IPS DF 6.9 (cell line): Measurements from ENCODE around the gene FEZF2.

ENCODE experiments used
- DNase-seq: peaks from one replicate; pipeline ENCODE4 v3.0.0-alpha.2; 2013; ENCODE audit warnings: low read depth, low spot score
- H3K27ac ChIP-seq: one replicate; pipeline ENCODE4 v1.5.1; 2013; ENCODE audit warnings: low read length, control low read depth
- H3K27me3 ChIP-seq: 2 replicates; pipeline ENCODE4 v1.6.1; 2013; ENCODE audit warnings: mild to moderate bottlenecking, low read length; ENCODE audit not compliant: control insufficient read depth, insufficient read depth
- H3K36me3 ChIP-seq: 2 replicates; pipeline ENCODE4 v1.6.1; 2013; ENCODE audit warnings: low read length; ENCODE audit not compliant: control insufficient read depth, insufficient read depth
- H3K4me1 ChIP-seq: 2 replicates; pipeline ENCODE4 v1.6.1; 2013; ENCODE audit warnings: low read length; ENCODE audit not compliant: control insufficient read depth, insufficient read depth
- H3K4me3 ChIP-seq: 2 replicates; pipeline ENCODE4 v1.5.1; 2013; ENCODE audit warnings: mild to moderate bottlenecking, low read length
- H3K9me3 ChIP-seq: 2 replicates; pipeline ENCODE4 v1.6.1; 2013; ENCODE audit warnings: low read length, inconsistent platforms; ENCODE audit not compliant: control insufficient read depth, insufficient read depth
- WGBS: extraction: QIAGEN DNeasy Blood & Tissue Kit; methylation state at CpG from one replicate; pipeline ENCODE4 v1.1.7; 2013; ENCODE audit warnings: mixed read lengths, missing lambda C conversion rate; ENCODE audit not compliant: insufficient read length, insufficient coverage; 5-methylcytosine and 5-hydroxymethylcytosine counted together

Gene FEZF2

DNA sequence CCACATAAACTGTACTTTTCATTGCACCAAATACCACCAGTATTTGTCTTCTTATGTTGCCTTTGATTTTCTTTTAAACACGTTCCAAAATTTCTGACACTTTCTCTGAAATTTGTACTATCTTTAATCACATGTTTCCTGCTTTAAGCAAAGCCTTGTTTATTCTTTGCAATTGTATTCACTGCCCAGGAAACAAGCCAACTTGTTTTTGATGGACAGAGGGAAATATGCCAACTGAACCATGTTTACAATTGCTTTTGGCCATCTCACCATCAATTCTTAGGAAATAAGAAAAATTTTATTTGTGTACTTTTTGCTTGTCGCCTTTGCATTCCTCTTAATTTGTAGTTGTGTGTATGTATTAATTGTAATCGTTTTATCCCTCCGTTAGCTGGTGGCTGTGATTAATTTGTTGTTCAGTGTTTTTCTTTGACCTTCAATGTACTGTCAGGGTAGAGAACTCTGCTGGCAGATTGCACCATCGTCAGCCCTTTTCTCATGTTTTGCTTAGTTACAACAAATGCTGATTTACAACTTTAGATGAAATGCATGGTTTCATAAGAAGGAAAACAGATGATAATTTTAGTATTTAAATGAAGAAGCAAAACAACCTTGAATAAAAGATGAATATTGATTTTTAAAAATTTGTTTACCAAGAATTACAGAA lies 19.4 kb upstream of the FEZF2 start:
- no CpG with 5 or more reads among the region's 5 CpGs for WGBS
- Histone ChIP-seq H3K36me3 (no peaks in the 10 kb centered on the region), H3K27me3 (no peaks in the 10 kb centered on the region; the same call in 1 of the 2 replicates), H3K27ac (no peak overlapping the region), H3K4me1 (no peaks in the 10 kb centered on the region), H3K9me3 (no peaks in the 10 kb centered on the region), H3K4me3 (no peak overlapping the region)
- DNase-seq = no peak

DNA sequence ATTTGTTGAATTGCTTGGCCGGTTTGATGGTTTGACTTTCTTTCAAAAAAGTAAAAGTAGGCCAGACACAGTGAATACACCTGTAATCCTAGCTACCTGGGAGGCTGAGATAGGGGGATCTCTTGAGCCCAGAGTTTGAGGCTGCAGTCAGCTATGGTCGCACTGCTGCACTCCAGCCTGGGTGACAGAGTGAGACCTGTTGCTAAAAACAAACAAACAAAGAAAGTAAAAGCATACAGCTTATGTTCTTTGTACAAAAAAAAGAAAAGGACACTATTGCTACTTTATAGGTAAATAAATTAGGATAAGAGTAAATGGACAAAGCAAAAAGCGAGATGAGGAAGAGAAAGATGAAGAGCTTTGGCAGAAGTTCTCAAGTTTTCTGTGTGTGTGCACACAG lies 13.9 kb upstream of the FEZF2 start:
- H3K4me3 ChIP-seq = no peak overlapping the region
- no peak for DNase-seq
- no peaks in the 10 kb centered on the region for H3K36me3 ChIP-seq
- H3K4me1 ChIP-seq = no peaks in the 10 kb centered on the region
- no peaks in the 10 kb centered on the region for H3K9me3 ChIP-seq
- no peak overlapping the region for H3K27ac ChIP-seq
- no peaks in the 10 kb centered on the region for H3K27me3 ChIP-seq
- WGBS = no CpG with 5 or more reads among the region's 3 CpGs

DNA sequence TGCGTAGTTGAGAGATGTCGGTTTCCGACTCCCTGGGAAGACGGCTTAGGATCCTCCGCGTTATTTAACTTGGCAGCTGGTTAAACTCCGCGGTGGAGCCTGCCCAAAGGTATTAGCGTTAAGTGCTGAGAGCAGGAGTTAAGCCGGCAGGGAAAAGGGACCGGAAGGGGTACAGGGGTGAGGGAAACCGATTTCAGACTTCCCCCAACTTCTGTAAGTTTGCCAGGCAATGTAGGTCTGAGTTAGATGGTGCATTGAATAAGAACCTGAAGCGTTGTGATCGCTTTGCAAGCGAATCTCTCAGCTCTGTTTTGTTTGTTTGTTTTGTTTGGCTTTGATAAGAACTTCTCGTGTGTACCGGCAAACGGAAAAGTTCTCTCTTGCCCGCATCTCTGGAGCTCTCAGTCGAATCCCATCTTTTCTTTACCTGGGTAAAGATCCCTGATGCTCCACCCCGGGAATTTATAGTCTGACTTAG lies 6.0 kb upstream of the FEZF2 start:
- DNase-seq = no peak
- Histone ChIP-seq H3K27me3 (peaks cover 77% of the 10 kb centered on the region), H3K27ac (no peak overlapping the region), H3K4me1 (peaks cover 4% of the 10 kb centered on the region; the same call in 1 of the 2 replicates), H3K9me3 (no peaks in the 10 kb centered on the region), H3K4me3 (no peak overlapping the region), H3K36me3 (no peaks in the 10 kb centered on the region)
- no CpG with 5 or more reads among the region's 21 CpGs for WGBS

DNA sequence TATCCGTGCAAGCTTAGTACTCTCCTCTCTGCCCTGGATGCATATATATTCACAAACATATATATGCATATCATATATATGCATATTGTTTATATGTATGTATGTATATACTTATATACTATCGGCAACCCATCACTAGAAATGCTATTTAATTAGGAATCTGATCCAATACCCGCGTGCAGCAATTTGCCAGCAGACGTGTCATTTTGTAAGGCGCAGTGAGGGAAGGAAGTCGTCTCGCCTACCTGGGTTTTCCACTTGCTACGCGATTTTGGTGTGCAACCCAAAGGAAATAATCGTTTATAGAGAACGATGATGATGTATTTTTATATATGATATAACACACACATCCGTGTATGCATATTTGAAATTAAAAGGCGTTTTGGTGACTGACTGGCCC lies 5.6 kb upstream of the FEZF2 start:
- Histone ChIP-seq H3K9me3 (no peaks in the 10 kb centered on the region), H3K4me3 (no peak overlapping the region), H3K27me3 (peaks cover 81% of the 10 kb centered on the region), H3K4me1 (peaks cover 4% of the 10 kb centered on the region; the same call in 1 of the 2 replicates), H3K36me3 (no peaks in the 10 kb centered on the region), H3K27ac (no peak overlapping the region)
- WGBS = no CpG with 5 or more reads among the region's 14 CpGs
- no peak for DNase-seq

DNA sequence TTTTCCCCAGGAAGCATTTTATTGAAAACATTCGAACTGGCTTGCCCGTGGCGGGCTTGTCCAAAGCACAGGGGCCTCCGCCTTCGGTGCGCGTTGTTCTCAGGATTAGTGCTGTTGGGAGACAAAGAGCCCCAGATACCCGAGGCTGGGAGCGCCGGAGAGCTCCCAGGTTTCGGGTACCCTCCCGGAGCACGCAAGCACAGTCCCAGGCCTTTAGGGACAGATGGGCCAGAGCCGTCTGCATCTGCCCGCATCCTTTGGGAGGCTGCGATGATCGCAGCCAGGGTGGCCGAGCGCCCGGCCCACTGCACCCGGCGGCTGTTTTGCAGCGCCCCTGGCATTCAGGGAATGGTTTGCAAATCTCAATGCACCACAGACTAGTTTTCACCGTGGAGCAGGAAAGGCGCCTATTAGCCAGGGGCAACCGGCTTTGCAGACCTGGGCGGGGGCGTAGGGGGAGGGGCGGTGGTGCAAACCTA lies 5.0 kb upstream of the FEZF2 start:
- Histone ChIP-seq H3K9me3 (no peaks in the 10 kb centered on the region), H3K4me1 (peaks cover 4% of the 10 kb centered on the region; the same call in 1 of the 2 replicates), H3K27me3 (peaks cover 87% of the 10 kb centered on the region), H3K27ac (no peak overlapping the region), H3K36me3 (no peaks in the 10 kb centered on the region), H3K4me3 (peak overlapping the region; percentile 14; the same call in 1 of the 2 replicates)
- WGBS = no CpG with 5 or more reads among the region's 29 CpGs
- no peak for DNase-seq

DNA sequence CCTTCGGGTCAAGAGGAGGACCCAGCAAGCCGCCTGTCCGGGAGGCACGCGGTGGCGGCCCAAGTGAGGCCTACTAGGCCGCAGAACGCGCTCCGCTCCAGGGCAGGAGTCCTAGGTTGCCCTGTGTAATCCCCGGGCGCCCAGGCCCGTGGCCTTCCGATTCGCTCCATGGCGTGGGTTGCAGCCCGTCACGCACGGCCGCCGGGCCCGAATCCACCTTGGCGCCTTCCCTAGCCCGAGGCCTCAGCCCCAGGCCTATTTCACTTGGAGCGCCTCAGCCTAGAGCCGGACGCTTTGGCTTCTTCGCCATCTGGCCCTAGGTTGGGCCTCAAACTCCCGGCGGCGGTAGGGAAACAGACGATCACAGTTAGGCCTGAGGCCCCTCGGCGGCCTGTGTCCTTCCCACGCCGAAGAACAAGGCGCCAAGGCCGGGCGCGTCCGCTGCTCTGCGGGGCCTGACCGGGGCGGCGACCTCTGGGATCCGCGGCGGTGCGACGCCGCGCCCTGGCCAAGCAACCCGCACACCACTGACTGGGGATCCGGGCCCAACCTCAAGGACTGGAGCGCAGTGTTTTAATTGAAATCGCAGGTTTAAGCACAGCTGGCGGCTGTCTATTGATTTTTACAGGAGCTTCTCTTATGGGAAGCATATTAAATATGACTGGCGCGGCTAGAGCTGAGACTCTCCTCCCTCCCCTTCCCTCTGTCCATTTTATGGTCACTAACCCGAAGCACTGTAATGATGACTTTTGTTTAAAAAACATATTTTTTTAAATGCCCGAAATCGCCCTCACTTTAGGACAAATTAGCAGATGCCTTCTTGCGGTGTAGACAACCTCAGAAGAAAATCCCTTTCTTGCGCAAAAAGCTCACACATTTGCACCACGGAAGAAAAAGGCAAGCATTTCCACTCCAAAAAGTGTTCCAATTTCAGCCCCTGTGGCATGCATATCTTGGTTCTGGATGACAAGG lies 3.8 kb upstream of the FEZF2 start:
- peaks cover 6% of the 10 kb centered on the region; the same call in 1 of the 2 replicates for H3K4me1 ChIP-seq
- H3K27ac ChIP-seq = no peak overlapping the region
- H3K9me3 ChIP-seq = no peaks in the 10 kb centered on the region
- H3K4me3 ChIP-seq = no peak overlapping the region
- no peak for DNase-seq
- no CpG with 5 or more reads among the region's 65 CpGs for WGBS
- H3K27me3 ChIP-seq = peaks cover 98% of the 10 kb centered on the region
- no peaks in the 10 kb centered on the region for H3K36me3 ChIP-seq

DNA sequence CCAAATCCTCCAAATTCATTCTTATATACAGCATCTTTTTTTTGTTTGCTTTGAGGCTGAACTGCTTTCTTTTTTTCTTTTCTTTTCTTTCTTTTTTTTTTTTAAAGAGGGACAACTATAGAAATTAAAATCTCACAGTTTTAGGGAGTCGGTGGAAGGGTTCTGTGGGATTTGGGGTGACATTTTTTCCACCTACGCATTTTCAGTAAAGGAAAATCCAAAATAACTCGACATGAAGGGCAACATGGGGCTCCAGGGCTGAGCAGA lies 3.0 kb upstream of the FEZF2 start:
- WGBS = no CpG with 5 or more reads among the region's 3 CpGs
- Histone ChIP-seq H3K4me3 (no peak overlapping the region), H3K4me1 (peaks cover 6% of the 10 kb centered on the region; the same call in 1 of the 2 replicates), H3K27me3 (peaks cover 99% of the 10 kb centered on the region), H3K9me3 (no peaks in the 10 kb centered on the region), H3K36me3 (no peaks in the 10 kb centered on the region), H3K27ac (no peak overlapping the region)
- no peak for DNase-seq

DNA sequence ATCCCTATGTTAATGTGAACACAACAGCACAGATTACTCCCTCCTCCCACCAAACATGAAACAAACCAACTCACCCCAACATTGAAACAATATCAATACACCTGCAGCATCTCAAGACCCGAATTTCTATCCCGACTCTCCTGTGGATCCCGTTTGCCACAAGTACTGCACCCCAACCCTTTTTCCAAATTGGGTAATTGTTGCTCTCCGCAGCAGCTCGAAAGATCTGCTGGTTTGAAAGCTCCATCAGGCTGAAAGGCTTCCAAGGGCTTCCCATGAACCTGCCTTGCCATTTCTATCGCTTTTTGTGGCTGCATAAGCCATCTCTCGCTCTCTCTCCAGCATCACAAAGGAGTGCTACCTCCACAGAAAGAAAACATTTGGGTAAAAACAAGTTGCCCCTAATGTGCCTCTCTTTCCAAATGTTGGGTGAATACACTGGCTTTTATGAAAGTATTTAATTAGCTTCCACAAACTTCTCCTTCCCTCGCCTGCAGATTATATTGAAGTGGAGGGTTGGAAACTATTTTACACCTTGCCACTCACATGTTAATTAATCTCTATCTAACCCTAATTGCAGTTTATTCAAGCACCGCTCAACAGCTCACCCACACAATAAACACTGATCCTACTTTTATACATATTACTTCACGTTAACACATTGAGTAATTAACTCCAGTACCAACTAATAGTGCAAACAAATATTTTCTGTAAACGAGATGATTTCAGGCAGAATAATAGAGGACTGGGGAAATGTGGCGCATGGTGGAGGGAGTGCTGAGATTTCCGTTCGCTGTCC lies 2.5 kb upstream of the FEZF2 start:
- H3K4me3 ChIP-seq = no peak overlapping the region
- DNase-seq = no peak
- H3K27me3 ChIP-seq = peaks cover 99% of the 10 kb centered on the region
- no peak overlapping the region for H3K27ac ChIP-seq
- 100% methylated on average over 1 of the region's 14 CpGs for WGBS
- H3K9me3 ChIP-seq = no peaks in the 10 kb centered on the region
- peaks cover 6% of the 10 kb centered on the region; the same call in 1 of the 2 replicates for H3K4me1 ChIP-seq
- H3K36me3 ChIP-seq = no peaks in the 10 kb centered on the region

DNA sequence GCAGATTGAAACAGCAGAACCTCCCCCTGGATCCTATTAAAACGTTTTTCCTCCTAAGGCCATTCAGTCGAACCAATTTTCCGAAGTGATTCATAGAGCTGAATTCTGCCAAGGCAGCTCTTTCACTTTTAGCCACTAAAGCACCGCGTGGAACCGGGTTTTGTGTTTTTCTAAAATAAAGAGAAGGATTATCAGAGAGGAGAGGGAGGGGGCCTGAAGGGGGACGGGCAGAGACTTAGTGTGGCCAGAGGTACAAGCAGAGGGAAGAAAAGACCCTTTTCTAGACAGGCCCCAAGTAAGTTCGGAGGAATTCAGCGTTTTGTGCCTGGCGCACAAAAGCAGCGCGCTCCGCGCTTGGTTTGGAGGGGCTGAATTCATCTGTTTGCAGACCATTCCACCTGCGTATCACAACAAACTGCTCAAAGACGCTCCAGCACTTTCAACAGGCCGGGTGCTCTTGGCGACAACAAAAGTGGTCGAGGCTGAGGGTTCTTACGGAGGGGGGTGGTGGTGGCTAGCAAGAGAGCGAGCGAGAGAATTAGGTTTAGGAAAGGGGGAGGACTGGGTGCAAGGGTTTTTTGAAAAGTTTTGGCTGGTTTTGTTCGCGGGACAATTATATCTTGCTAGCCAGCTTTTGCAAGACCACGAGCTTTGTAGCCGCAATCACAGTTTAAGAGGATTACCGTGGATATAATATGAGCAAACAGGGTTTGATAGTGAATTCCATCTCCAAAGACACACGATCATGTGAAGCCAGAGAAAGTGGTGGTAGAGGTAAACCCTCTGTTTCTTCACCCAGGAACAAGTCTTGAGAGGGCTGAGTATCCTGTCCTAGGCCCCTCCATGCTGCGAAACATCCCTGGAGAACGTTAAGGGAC lies 1.2 kb upstream of the FEZF2 start:
- Histone ChIP-seq H3K27me3 (peaks cover 99% of the 10 kb centered on the region), H3K27ac (no peak overlapping the region), H3K36me3 (no peaks in the 10 kb centered on the region), H3K4me1 (peaks cover 10% of the 10 kb centered on the region), H3K9me3 (no peaks in the 10 kb centered on the region), H3K4me3 (no peak overlapping the region)
- no peak for DNase-seq
- WGBS = no CpG with 5 or more reads among the region's 30 CpGs
